Non-pigmented ciliary epithelial cell (primary cell): ENCODE results near the gene BICD2.

Experiments used
- DNase-seq: peaks from one replicate; pipeline ENCODE4 v3.0.0-alpha.2; 2010; ENCODE audit warnings: low read depth

Gene BICD2

GRCh38 chr9:92747459-92748232 lies 17.0 kb downstream of the BICD2 start:
- DNase-seq: no peak

GRCh38 chr9:92746567-92747458 lies 17.8 kb downstream of the BICD2 start:
- no peak for DNase-seq

- DNase-seq: no peak
Measured at GRCh38 chr9:92745881-92746280, 18.8 kb downstream of the BICD2 start.

- DNase-seq: no peak
Measured at GRCh38 chr9:92745331-92745730, 19.3 kb downstream of the BICD2 start.

GRCh38 chr9:92740969-92741368 lies 23.7 kb downstream of the BICD2 start:
- DNase-seq: no peak

- DNase-seq: no peak
Measured at GRCh38 chr9:92740446-92740961, 24.1 kb downstream of the BICD2 start.

- DNase-seq: no peak
Measured at GRCh38 chr9:92740009-92740408, 24.6 kb downstream of the BICD2 start.

- DNase-seq: no peak
Measured at GRCh38 chr9:92739346-92739970, 25.2 kb downstream of the BICD2 start.

- no peak for DNase-seq
Measured at GRCh38 chr9:92738661-92739081, 26.0 kb downstream of the BICD2 start.

GRCh38 chr9:92737611-92738299 lies 26.9 kb downstream of the BICD2 start:
- DNase-seq: no peak

GRCh38 chr9:92737216-92737606 lies 27.4 kb downstream of the BICD2 start:
- no peak for DNase-seq

- DNase-seq: no peak
Measured at GRCh38 chr9:92736563-92737215, 27.9 kb downstream of the BICD2 start.

- DNase-seq: no peak
Measured at GRCh38 chr9:92735636-92736562, 28.7 kb downstream of the BICD2 start.

- no peak for DNase-seq
Measured at GRCh38 chr9:92734931-92735635, 29.6 kb downstream of the BICD2 start.

GRCh38 chr9:92730897-92731296 lies 33.7 kb downstream of the BICD2 start:
- DNase-seq: no peak

- no peak for DNase-seq
Measured at GRCh38 chr9:92729735-92730155, 34.9 kb downstream of the BICD2 start.

GRCh38 chr9:92728831-92729734 lies 35.5 kb downstream of the BICD2 start:
- DNase-seq: no peak
